NT2/D1 (cell line): ENCODE measurements around the gene C1orf159.

Source experiments
- SUZ12 ChIP-seq: IDR thresholded peaks from 2 replicates; pipeline ENCODE4 v1.6.1; 2011; ENCODE audit not compliant: insufficient read length, insufficient read depth; ENCODE audit errors: extremely low read depth
- YY1 ChIP-seq: IDR thresholded peaks from 2 replicates; pipeline ENCODE4 v1.6.1; 2011; ENCODE audit not compliant: insufficient read length, insufficient read depth
- ZNF274 ChIP-seq: IDR thresholded peaks from 2 replicates; pipeline ENCODE4 v1.6.1; 2011; ENCODE audit warnings: mild to moderate bottlenecking, low read depth, low read length

GRCh38 chr1:1032424-1032823 lies 83.5 kb downstream of the C1orf159 start:
- TF ChIP-seq ZNF274 (no peak), YY1 (no peak), SUZ12 (no peak)
